ENCODE measurements around the gene PCYOX1L.

The PCYOX1L gene

DNA sequence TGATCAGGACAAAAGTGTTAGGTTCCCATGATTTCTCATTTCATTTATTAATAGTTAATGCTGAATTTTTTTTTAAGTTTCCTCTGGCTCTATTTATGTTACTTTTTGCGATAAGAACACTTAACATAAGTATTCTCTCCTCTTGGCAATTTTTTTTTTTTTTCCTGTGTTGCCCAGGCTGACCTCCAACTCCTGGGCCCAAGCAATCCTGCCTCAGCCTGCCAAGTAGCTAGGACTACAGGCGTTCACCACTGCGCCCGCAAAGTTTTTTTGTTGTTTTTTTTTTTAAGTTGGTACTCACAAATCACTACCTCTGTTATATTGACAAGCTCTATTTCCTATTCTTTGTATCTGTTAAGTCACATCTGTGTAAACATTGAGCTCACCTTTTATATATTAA is 5.7 kb upstream of the PCYOX1L start:
- DNase-seq (ENCODE audit: low spot score) (no peak), ATAC-seq (ENCODE audit: low read depth) (no peak)
- H3K27me3 ChIP-seq (ENCODE audit: insufficient read depth, poor library complexity, severe bottlenecking) = no peaks in the 10 kb centered on the region
- no peaks in the 10 kb centered on the region for H3K9me3 ChIP-seq (ENCODE audit: severe bottlenecking)
- TF ChIP-seq, protein P1, sequence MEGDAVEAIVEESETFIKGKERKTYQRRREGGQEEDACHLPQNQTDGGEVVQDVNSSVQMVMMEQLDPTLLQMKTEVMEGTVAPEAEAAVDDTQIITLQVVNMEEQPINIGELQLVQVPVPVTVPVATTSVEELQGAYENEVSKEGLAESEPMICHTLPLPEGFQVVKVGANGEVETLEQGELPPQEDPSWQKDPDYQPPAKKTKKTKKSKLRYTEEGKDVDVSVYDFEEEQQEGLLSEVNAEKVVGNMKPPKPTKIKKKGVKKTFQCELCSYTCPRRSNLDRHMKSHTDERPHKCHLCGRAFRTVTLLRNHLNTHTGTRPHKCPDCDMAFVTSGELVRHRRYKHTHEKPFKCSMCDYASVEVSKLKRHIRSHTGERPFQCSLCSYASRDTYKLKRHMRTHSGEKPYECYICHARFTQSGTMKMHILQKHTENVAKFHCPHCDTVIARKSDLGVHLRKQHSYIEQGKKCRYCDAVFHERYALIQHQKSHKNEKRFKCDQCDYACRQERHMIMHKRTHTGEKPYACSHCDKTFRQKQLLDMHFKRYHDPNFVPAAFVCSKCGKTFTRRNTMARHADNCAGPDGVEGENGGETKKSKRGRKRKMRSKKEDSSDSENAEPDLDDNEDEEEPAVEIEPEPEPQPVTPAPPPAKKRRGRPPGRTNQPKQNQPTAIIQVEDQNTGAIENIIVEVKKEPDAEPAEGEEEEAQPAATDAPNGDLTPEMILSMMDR (IDR thresholded peaks at IDR 0.05; ENCODE audit: poor library complexity, severe bottlenecking) = no peak
- peaks cover 80% of the 10 kb centered on the region for H3K36me3 ChIP-seq (ENCODE audit: low read depth)
- H3K27ac ChIP-seq (ENCODE audit: poor library complexity, severe bottlenecking) = no peak overlapping the region
- peaks cover 13% of the 10 kb centered on the region for H3K4me1 ChIP-seq (ENCODE audit: insufficient read depth, poor library complexity, severe bottlenecking)
- H3K4me3 ChIP-seq (ENCODE audit: severe bottlenecking) = no peak overlapping the region

DNA sequence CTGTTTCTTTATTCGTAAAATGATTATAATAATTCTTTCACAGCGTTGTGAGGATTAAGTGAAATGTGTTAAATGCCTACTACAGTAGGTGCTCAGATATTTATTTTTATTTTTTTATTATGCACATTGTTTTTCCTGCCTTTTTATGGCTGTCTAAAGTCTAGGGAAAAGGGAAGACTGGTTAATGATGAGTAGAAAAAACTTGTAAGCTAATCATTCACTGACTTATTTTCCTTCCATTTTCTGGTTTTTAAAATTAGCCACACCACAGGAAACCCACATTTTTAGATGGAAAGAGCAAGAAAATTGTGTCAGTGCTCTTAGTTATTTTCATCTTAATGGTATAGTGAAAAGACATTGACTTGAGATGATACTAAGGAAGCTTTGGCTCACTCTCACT is 3.9 kb upstream of the PCYOX1L start:
- Histone ChIP-seq H3K4me3 (ENCODE audit: severe bottlenecking) (no peak overlapping the region), H3K36me3 (ENCODE audit: low read depth) (peaks cover 63% of the 10 kb centered on the region), H3K9me3 (ENCODE audit: severe bottlenecking) (no peaks in the 10 kb centered on the region), H3K4me1 (ENCODE audit: insufficient read depth, poor library complexity, severe bottlenecking) (peaks cover 5% of the 10 kb centered on the region), H3K27ac (ENCODE audit: poor library complexity, severe bottlenecking) (no peak overlapping the region), H3K27me3 (ENCODE audit: insufficient read depth, poor library complexity, severe bottlenecking) (no peaks in the 10 kb centered on the region)
- DNase-seq (ENCODE audit: low spot score) (no peak), ATAC-seq (ENCODE audit: low read depth) (no peak)
- TF ChIP-seq, protein P1 (IDR thresholded peaks at IDR 0.05; ENCODE audit: poor library complexity, severe bottlenecking) = no peak

DNA sequence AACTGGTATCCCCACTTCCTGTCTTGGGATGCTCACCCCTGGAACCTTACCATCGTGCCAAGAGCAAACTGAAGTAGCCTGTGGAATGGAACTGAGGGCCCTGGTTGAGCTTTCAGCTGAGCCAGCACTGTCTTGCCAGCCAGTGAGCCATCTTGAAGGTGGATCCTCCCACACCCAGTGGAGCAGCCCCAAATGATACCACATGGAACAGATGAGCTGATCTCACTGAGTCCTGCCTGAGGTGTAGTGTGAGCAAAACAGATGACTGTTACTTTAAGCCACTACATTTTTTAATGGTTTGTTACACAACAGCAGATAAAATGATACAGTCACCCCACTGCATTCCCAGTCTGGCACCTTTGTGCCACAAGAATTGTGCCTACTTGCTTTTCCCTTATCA is 2.2 kb upstream of the PCYOX1L start:
- Histone ChIP-seq H3K9me3 (ENCODE audit: severe bottlenecking) (no peaks in the 10 kb centered on the region), H3K4me3 (ENCODE audit: severe bottlenecking) (no peak overlapping the region), H3K36me3 (ENCODE audit: low read depth) (peaks cover 45% of the 10 kb centered on the region), H3K27ac (ENCODE audit: poor library complexity, severe bottlenecking) (no peak overlapping the region), H3K27me3 (ENCODE audit: insufficient read depth, poor library complexity, severe bottlenecking) (no peaks in the 10 kb centered on the region), H3K4me1 (ENCODE audit: insufficient read depth, poor library complexity, severe bottlenecking) (peaks cover 5% of the 10 kb centered on the region)
- TF ChIP-seq, protein P1 (IDR thresholded peaks at IDR 0.05; ENCODE audit: poor library complexity, severe bottlenecking) = no peak
- DNase-seq (ENCODE audit: low spot score) (no peak), ATAC-seq (ENCODE audit: low read depth) (no peak)

DNA sequence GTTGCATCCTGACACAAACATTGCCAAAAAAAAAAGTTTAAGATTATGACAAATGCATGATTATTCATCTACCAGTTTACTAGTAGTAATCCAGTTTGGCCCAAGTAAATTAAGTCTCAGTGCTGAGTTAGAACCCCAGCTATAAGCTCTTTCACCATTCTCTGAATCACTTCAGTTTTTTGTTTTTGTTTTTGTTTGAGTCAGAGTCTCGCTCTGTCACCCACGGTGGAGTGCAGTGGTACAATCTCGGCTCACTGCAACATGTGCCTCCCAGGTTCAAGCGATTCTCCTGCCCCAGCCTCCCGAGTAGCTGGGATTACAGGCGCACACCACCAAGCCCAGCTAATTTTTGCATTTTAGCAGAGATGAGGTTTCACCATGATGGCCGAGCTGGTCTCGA is 1.5 kb upstream of the PCYOX1L start:
- no peak for ATAC-seq (ENCODE audit: low read depth)
- TF ChIP-seq, protein P1 (IDR thresholded peaks at IDR 0.05; ENCODE audit: poor library complexity, severe bottlenecking) = no peak
- Histone ChIP-seq H3K27me3 (ENCODE audit: insufficient read depth, poor library complexity, severe bottlenecking) (no peaks in the 10 kb centered on the region), H3K27ac (ENCODE audit: poor library complexity, severe bottlenecking) (no peak overlapping the region), H3K4me1 (ENCODE audit: insufficient read depth, poor library complexity, severe bottlenecking) (peaks cover 5% of the 10 kb centered on the region), H3K4me3 (ENCODE audit: severe bottlenecking) (no peak overlapping the region), H3K36me3 (ENCODE audit: low read depth) (peaks cover 38% of the 10 kb centered on the region), H3K9me3 (ENCODE audit: severe bottlenecking) (no peaks in the 10 kb centered on the region)
- no peak for DNase-seq (ENCODE audit: low spot score)

DNA sequence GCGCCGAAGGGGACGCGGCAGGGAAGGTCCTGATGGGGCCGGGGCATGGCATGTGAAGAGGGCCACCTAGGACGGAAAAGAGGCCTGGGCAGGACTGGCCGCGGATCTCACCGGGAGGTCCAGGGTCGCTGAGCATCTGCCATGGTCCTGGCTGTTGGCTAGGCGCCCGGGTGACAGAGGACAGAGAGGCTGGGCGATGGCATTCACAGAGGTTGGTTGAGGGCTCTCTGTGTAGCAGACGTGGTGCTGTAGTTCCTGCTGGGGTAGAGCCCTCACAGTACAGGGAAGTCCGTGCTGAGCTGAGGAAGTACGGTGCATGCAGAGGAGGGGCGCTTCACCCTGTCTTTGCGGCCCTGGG is 427 bp downstream of the PCYOX1L start:
- ATAC-seq (ENCODE audit: low read depth) (peak; percentile 5; the same call in 1 of the 3 replicates), DNase-seq (ENCODE audit: low spot score) (no peak)
- H3K36me3 ChIP-seq (ENCODE audit: low read depth) = peaks cover 19% of the 10 kb centered on the region
- H3K27me3 ChIP-seq (ENCODE audit: insufficient read depth, poor library complexity, severe bottlenecking) = no peaks in the 10 kb centered on the region
- no peaks in the 10 kb centered on the region for H3K9me3 ChIP-seq (ENCODE audit: severe bottlenecking)
- peaks cover 5% of the 10 kb centered on the region for H3K4me1 ChIP-seq (ENCODE audit: insufficient read depth, poor library complexity, severe bottlenecking)
- H3K27ac ChIP-seq (ENCODE audit: poor library complexity, severe bottlenecking) = no peak overlapping the region
- H3K4me3 ChIP-seq (ENCODE audit: severe bottlenecking) = peak overlapping the region; percentile 77
- TF ChIP-seq, protein P1 (IDR thresholded peaks at IDR 0.05; ENCODE audit: poor library complexity, severe bottlenecking) = no peak
